GM19438 (cell line): ENCODE measurements around the gene ZNF593.

Source experiments
- ATAC-seq: cut with Tn5 transposase; IDR thresholded peaks from one replicate; pipeline ENCODE4 v1.9.1; 2021; ENCODE audit warnings: low read depth; ENCODE audit not compliant: unreplicated experiment

The ZNF593 gene

GRCh38 chr1:26168410-26169197 lies 1.1 kb upstream of the ZNF593 start, which contains the start of gene C1orf232:
Gene C1orf232, minus strand, starts transcription at chr1:26168963. Its CDS starts 464 bp downstream, at chr1:26168499.
- no peak for ATAC-seq

- ATAC-seq = no peak
Observed at GRCh38 chr1:26169198-26169554, 532 bp upstream of the ZNF593 start.

- ATAC-seq = no peak
Observed at GRCh38 chr1:26170472-26170821, 739 bp downstream of the ZNF593 start.

- ATAC-seq = no peak
Observed at GRCh38 chr1:26171084-26172072, 1.7 kb downstream of the ZNF593 start, which contains the start of gene ZNF593OS. Gene ZNF593OS, minus strand, starts transcription at chr1:26171832. Its CDS starts 171 bp downstream, at chr1:26171661.

- no peak for ATAC-seq
Observed at GRCh38 chr1:26175346-26175745, 5.6 kb downstream of the ZNF593 start.

GRCh38 chr1:26177182-26177684 lies 7.5 kb downstream of the ZNF593 start, which contains the start of gene CNKSR1:
Gene CNKSR1, plus strand, starts transcription at chr1:26177491. Its CDS starts 57 bp downstream, at chr1:26177548.
- ATAC-seq = no peak

- no peak for ATAC-seq
Observed at GRCh38 chr1:26180010-26180506, 10.3 kb downstream of the ZNF593 start.

GRCh38 chr1:26181586-26182382 lies 12.1 kb downstream of the ZNF593 start:
- no peak for ATAC-seq

GRCh38 chr1:26182383-26182696 lies 12.6 kb downstream of the ZNF593 start:
- ATAC-seq = no peak

- no peak for ATAC-seq
Observed at GRCh38 chr1:26184086-26184485, 14.4 kb downstream of the ZNF593 start.

- no peak for ATAC-seq
Observed at GRCh38 chr1:26184883-26185282, 15.2 kb downstream of the ZNF593 start.

GRCh38 chr1:26187882-26188281 lies 18.2 kb downstream of the ZNF593 start:
- no peak for ATAC-seq

GRCh38 chr1:26188477-26188876 lies 18.8 kb downstream of the ZNF593 start:
- ATAC-seq = no peak

GRCh38 chr1:26189331-26189730 lies 19.6 kb downstream of the ZNF593 start:
- ATAC-seq = no peak

GRCh38 chr1:26189751-26190275 lies 20.1 kb downstream of the ZNF593 start:
- no peak for ATAC-seq

GRCh38 chr1:26190373-26190987 lies 20.8 kb downstream of the ZNF593 start, which contains the start of gene CATSPER4:
Gene CATSPER4, plus strand, starts transcription at chr1:26190602. Its CDS starts 26 bp downstream, at chr1:26190628.
- ATAC-seq = no peak

GRCh38 chr1:26191739-26192138 lies 22.0 kb downstream of the ZNF593 start:
- ATAC-seq = no peak

- ATAC-seq = no peak
Observed at GRCh38 chr1:26195805-26196204, 26.1 kb downstream of the ZNF593 start.

GRCh38 chr1:26197301-26197700 lies 27.6 kb downstream of the ZNF593 start:
- no peak for ATAC-seq
